Fibroblast of lung (primary cell): ENCODE data around the gene MGST3. TPM values are rescaled to one million over a fixed set of nuclear protein-coding genes. Genes with fewer than 3 reads are reported as not detected.
A peak's percentile ranks its signal among the peaks of the same experiment; 100 is the strongest.

Source experiments
- DNase-seq, 2 donors: peaks; one replicate each; pipeline versions ENCODE4 v3.0.0 to v3.0.0-alpha.2; 2010; ENCODE audit warnings: low read depth in 2 of 2
- H2AFZ ChIP-seq: 2 replicates; pipeline ENCODE4 v1.5.1; 2012; ENCODE audit warnings: low read length, control low read depth, inconsistent platforms
- H3K27ac ChIP-seq: 2 replicates; pipeline ENCODE4 v1.5.1; 2011; ENCODE audit warnings: low read length, control low read depth; ENCODE audit not compliant: insufficient read depth
- H3K27me3 ChIP-seq: 2 replicates; pipeline ENCODE4 v1.5.1; 2011; ENCODE audit warnings: mild to moderate bottlenecking, low read length; ENCODE audit not compliant: control insufficient read depth, insufficient read depth
- H3K36me3 ChIP-seq: 2 replicates; pipeline ENCODE4 v1.5.1; 2011; ENCODE audit warnings: low read length; ENCODE audit not compliant: control insufficient read depth, insufficient read depth
- H3K4me1 ChIP-seq: 2 replicates; pipeline ENCODE4 v1.5.1; 2011; ENCODE audit warnings: low read length; ENCODE audit not compliant: control insufficient read depth, insufficient read depth; ENCODE audit errors: extremely low read depth
- H3K4me2 ChIP-seq: 2 replicates; pipeline ENCODE4 v1.5.1; 2011; ENCODE audit warnings: low read length, control low read depth; ENCODE audit not compliant: insufficient read depth; ENCODE audit errors: extremely low read depth
- H3K4me3 ChIP-seq, 4 experiments: fragments of 200-600 bp in 1 of 4; sonication (generic) in 1 of 4; replicated peaks in 1 of 4; 2 replicates each; pipeline ENCODE4 v1.5.1; 2011 to 2016; ENCODE audit warnings: low read length in 4 of 4, low read depth in 3 of 4, mild to moderate bottlenecking in 3 of 4, control low read depth in 2 of 4, inconsistent platforms in 1 of 4, mixed read lengths in 1 of 4; ENCODE audit not compliant: insufficient read depth in 1 of 4; ENCODE audit errors: control extremely low read depth in 1 of 4
- H3K79me2 ChIP-seq: 2 replicates; pipeline ENCODE4 v1.5.1; 2012; ENCODE audit warnings: mild to moderate bottlenecking, low read length, inconsistent platforms; ENCODE audit not compliant: control insufficient read depth, insufficient read depth
- H3K9ac ChIP-seq: 2 replicates; pipeline ENCODE4 v1.5.1; 2011; ENCODE audit warnings: mild to moderate bottlenecking, low read length, control low read depth; ENCODE audit not compliant: insufficient read depth
- H3K9me3 ChIP-seq: 2 replicates; pipeline ENCODE4 v1.5.1; 2012; ENCODE audit warnings: low read depth, low read length; ENCODE audit not compliant: control insufficient read depth, insufficient read depth
- H4K20me1 ChIP-seq: 2 replicates; pipeline ENCODE4 v1.5.1; 2011; ENCODE audit warnings: low read length; ENCODE audit not compliant: control insufficient read depth, insufficient read depth; ENCODE audit errors: extremely low read depth
- EZH2 ChIP-seq: IDR thresholded peaks from 2 replicates; pipeline ENCODE4 v1.5.1; 2012; ENCODE audit warnings: low read length, control low read depth, mild to moderate bottlenecking; ENCODE audit errors: missing control alignments
- polyA plus RNA-seq, 2 donors: library from polyadenylated mRNA; depleted of rRNA in 1 of 2; stranded (reverse) in 1 of 2; unstranded in 1 of 2; fragments of >200 nt; gene quantifications; 2 replicates each; pipeline ENCODE4 v1.2.1, GENCODE V29; 2011 to 2012; ENCODE audit warnings: missing spikeins in 1 of 2
- total RNA-seq: library from RNA; depleted of rRNA; stranded (reverse); fragments of >200 nt; gene quantifications from 2 replicates; pipeline ENCODE4 v1.2.1, GENCODE V29; 2014
- TF ChIP-seq, protein P1 (sequence below), 2 donors: IDR thresholded peaks in 1 of 2; conservative IDR thresholded peaks in 1 of 2; 1 replicate in 1 of 2; 2 replicates in 1 of 2; pipeline ENCODE4 v1.5.1; 2011 to 2012; ENCODE audit warnings: low read length in 2 of 2, control low read depth in 1 of 2, inconsistent platforms in 1 of 2, low read depth in 1 of 2, mild to moderate bottlenecking in 1 of 2

The MGST3 gene
- total and polyA plus RNA-seq, 2 donors (not counting 1 experiment from before 2014, with no cell fraction given), result 346 to 355 TPM

DNA sequence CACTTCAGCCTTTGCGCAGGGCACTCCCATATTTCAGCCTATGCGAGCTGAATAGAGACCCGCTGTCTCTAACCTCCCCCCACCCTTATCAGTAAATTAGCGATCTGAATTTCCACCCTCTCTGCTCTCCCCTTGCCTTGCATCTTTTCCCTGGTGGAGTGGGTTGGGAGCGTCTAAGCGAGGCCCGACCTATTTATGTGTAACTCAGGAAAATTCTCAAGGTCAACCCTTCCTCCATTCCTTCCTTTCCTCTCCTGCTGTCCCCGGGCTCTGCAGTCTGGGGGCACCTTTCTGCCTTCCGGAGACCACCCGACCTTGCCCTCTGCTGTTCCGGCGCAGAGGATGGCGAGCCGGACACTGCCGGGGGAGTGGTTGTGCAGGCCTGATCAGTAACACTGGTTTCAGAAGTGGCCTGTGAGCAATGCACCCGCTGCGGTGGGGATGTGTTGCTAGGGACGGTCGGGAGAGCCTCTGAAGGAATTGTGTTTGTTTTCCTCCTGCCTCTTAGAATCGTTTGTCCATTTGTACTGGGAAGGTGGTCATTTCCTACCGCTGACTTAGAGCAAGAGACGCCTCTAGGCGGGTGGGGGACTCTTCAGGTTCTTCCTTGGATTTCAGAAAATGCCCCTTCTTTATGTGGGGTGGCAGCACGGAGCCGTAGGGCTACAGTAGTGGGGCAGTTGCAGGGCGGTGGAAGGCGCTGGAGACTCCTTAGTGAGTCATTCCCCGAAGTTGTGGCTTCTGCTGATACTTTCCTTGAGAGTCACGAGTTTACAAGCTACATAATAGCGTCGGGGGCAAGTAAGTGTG, 513 bp downstream of the MGST3 start:
- Histone ChIP-seq H3K27me3 (no peaks in the 10 kb centered on the region), H4K20me1 (no peaks in the 10 kb centered on the region), H3K36me3 (peaks cover 1% of the 10 kb centered on the region), H3K27ac (peak overlapping the region; percentile 85), H3K9me3 (no peaks in the 10 kb centered on the region), H2AFZ (peak overlapping the region; percentile 33), H3K9ac (peak overlapping the region; percentile 87), H3K4me1 (peaks cover 2% of the 10 kb centered on the region), H3K4me3 (peak overlapping the region; percentile 81 to 99 (median 90)), H3K4me2 (peak overlapping the region; percentile 80), H3K79me2 (peaks cover 45% of the 10 kb centered on the region)
- no peak for TF ChIP-seq EZH2
- TF ChIP-seq, protein P1, sequence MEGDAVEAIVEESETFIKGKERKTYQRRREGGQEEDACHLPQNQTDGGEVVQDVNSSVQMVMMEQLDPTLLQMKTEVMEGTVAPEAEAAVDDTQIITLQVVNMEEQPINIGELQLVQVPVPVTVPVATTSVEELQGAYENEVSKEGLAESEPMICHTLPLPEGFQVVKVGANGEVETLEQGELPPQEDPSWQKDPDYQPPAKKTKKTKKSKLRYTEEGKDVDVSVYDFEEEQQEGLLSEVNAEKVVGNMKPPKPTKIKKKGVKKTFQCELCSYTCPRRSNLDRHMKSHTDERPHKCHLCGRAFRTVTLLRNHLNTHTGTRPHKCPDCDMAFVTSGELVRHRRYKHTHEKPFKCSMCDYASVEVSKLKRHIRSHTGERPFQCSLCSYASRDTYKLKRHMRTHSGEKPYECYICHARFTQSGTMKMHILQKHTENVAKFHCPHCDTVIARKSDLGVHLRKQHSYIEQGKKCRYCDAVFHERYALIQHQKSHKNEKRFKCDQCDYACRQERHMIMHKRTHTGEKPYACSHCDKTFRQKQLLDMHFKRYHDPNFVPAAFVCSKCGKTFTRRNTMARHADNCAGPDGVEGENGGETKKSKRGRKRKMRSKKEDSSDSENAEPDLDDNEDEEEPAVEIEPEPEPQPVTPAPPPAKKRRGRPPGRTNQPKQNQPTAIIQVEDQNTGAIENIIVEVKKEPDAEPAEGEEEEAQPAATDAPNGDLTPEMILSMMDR (conservative IDR thresholded peaks at IDR 0.05 in 1 of 2, IDR thresholded peaks at IDR 0.05 in 1 of 2; ENCODE audit: low read depth in 1 of 2, low read length in 2 of 2), result peak; percentile 14 to 17
- DNase-seq, result peak; percentile 83 to 91

DNA sequence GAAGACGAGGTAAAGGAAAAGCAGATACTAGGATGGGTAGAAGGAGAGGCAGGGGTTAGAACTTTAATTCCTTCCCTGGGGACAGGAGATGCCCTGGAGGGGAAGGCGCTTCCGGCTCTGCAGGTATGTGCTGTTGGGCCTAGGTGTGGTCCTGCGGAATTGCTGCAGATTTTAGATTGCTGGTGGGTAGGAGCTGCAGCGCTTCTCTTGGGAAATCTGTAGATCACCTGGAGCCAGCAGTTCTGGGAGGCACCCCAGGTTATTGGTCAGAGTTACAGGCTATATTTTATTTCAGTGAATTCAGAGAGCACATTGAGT, 1.1 kb downstream of the MGST3 start:
- H3K27ac ChIP-seq, result peak overlapping the region; percentile 85

DNA sequence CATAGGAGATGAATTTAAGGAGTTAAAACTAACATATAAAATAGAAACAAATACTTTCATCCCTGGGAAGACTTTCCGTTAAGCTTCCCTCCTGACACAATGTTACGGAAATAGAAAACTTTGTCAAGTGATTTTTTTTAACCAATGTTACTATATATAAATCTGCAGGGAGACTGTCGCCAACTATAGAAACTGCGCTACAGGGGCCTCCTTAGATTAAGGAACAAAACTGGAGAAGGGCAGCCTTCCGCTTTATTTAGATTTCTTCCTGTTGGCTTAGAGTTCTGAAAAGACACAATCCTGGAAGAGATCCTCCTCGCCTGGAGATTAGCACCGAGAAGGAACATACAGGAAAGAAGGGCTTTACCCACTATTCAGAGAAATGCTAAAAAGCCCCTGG, 1.5 kb downstream of the MGST3 start:
- H3K4me3 ChIP-seq, result peak overlapping the region; percentile 81 to 99 (median 90)
- no peaks in the 10 kb centered on the region for H4K20me1 ChIP-seq
- H3K9ac ChIP-seq, result peak overlapping the region; percentile 87
- H3K27ac ChIP-seq, result peak overlapping the region; percentile 85
- no peaks in the 10 kb centered on the region for H3K9me3 ChIP-seq
- DNase-seq, result no peak
- H2AFZ ChIP-seq, result no peak overlapping the region
- peaks cover 4% of the 10 kb centered on the region for H3K4me1 ChIP-seq
- no peak for TF ChIP-seq EZH2
- TF ChIP-seq, protein P1 (conservative IDR thresholded peaks at IDR 0.05 in 1 of 2, IDR thresholded peaks at IDR 0.05 in 1 of 2; ENCODE audit: low read depth in 1 of 2, low read length in 2 of 2), result no peak
- H3K36me3 ChIP-seq, result peaks cover 1% of the 10 kb centered on the region
- peak overlapping the region; percentile 80 for H3K4me2 ChIP-seq
- peaks cover 48% of the 10 kb centered on the region for H3K79me2 ChIP-seq
- H3K27me3 ChIP-seq, result no peaks in the 10 kb centered on the region

More for the DNA sequence above, 1.1 kb downstream of the MGST3 start:
- peak overlapping the region; percentile 87 for H3K9ac ChIP-seq
- peaks cover 4% of the 10 kb centered on the region for H3K4me1 ChIP-seq
- H2AFZ ChIP-seq, result no peak overlapping the region
- H3K4me3 ChIP-seq, result peak overlapping the region; percentile 81 to 99 (median 90)
- H3K79me2 ChIP-seq, result peaks cover 48% of the 10 kb centered on the region
- no peaks in the 10 kb centered on the region for H3K9me3 ChIP-seq
- H3K27me3 ChIP-seq, result no peaks in the 10 kb centered on the region
- TF ChIP-seq, protein P1 (conservative IDR thresholded peaks at IDR 0.05 in 1 of 2, IDR thresholded peaks at IDR 0.05 in 1 of 2; ENCODE audit: low read depth in 1 of 2, low read length in 2 of 2), result no peak
- no peak for TF ChIP-seq EZH2
- DNase-seq, result no peak
- H3K4me2 ChIP-seq, result peak overlapping the region; percentile 80
- H4K20me1 ChIP-seq, result no peaks in the 10 kb centered on the region
- H3K36me3 ChIP-seq, result peaks cover 1% of the 10 kb centered on the region
